ENCODE results near the gene GLIPR1L2.

Gene GLIPR1L2

GRCh38 chr12:75479963-75480461 is 89.1 kb downstream of the GLIPR1L2 start:
- DNase-seq: no peak

- no peak for DNase-seq
These were observed 89.6 kb downstream of the GLIPR1L2 start, which contains the start of gene GLIPR1 for GRCh38 chr12:75480469-75480949. Gene GLIPR1, plus strand, starts transcription at chr12:75480755. Its CDS starts 126 bp downstream, at chr12:75480881.

GRCh38 chr12:75481013-75481705 is 90.3 kb downstream of the GLIPR1L2 start:
- no peak for DNase-seq

- no peak for DNase-seq
These were observed 90.9 kb downstream of the GLIPR1L2 start for GRCh38 chr12:75481774-75482173.
